DMS153 (cell line): ENCODE measurements around the gene ADGRB3.
A peak's percentile ranks its signal among the peaks of the same experiment; 100 is the strongest.

Source experiments
- DNase-seq: peaks from one replicate; lab custom pipeline; 2025; lab: John Stamatoyannopoulos, UW

ADGRB3 gene

GRCh38 chr6:69339163-69339550, 704.1 kb downstream of the ADGRB3 start:
- no peak for DNase-seq

- no peak for DNase-seq
Measured at GRCh38 chr6:69340196-69340595, 705.1 kb downstream of the ADGRB3 start.

GRCh38 chr6:69343851-69344250, 708.8 kb downstream of the ADGRB3 start:
- DNase-seq = no peak

- no peak for DNase-seq
Measured at GRCh38 chr6:69349771-69350170, 714.7 kb downstream of the ADGRB3 start.

GRCh38 chr6:69362209-69362608, 727.1 kb downstream of the ADGRB3 start:
- no peak for DNase-seq

GRCh38 chr6:69366831-69367230, 731.7 kb downstream of the ADGRB3 start:
- DNase-seq = no peak

- no peak for DNase-seq
Measured at GRCh38 chr6:69368613-69369012, 733.5 kb downstream of the ADGRB3 start.

GRCh38 chr6:69370763-69371162, 735.7 kb downstream of the ADGRB3 start:
- no peak for DNase-seq

- DNase-seq = no peak
Measured at GRCh38 chr6:69378326-69378725, 743.2 kb downstream of the ADGRB3 start.

GRCh38 chr6:69379518-69379917, 744.4 kb downstream of the ADGRB3 start:
- DNase-seq = no peak

GRCh38 chr6:69383627-69384026, 748.5 kb downstream of the ADGRB3 start:
- DNase-seq = no peak

GRCh38 chr6:69386426-69386825, 751.3 kb downstream of the ADGRB3 start:
- DNase-seq = no peak

- DNase-seq = no peak
Measured at GRCh38 chr6:69390125-69390524, 755.0 kb downstream of the ADGRB3 start.

GRCh38 chr6:69391106-69391505, 756.0 kb downstream of the ADGRB3 start:
- no peak for DNase-seq

- no peak for DNase-seq
Measured at GRCh38 chr6:69392745-69393144, 757.7 kb downstream of the ADGRB3 start.

- no peak for DNase-seq
Measured at GRCh38 chr6:69398311-69398710, 763.2 kb downstream of the ADGRB3 start.

- no peak for DNase-seq
Measured at GRCh38 chr6:69398729-69399128, 763.6 kb downstream of the ADGRB3 start.

- DNase-seq = no peak
Measured at GRCh38 chr6:69408886-69409285, 773.8 kb downstream of the ADGRB3 start.

- no peak for DNase-seq
Measured at GRCh38 chr6:69416776-69417175, 781.7 kb downstream of the ADGRB3 start.

- no peak for DNase-seq
Measured at GRCh38 chr6:69421269-69421668, 786.2 kb downstream of the ADGRB3 start.

- no peak for DNase-seq
Measured at GRCh38 chr6:69422020-69422419, 786.9 kb downstream of the ADGRB3 start.

GRCh38 chr6:69422475-69422874, 787.4 kb downstream of the ADGRB3 start:
- peak; percentile 40 for DNase-seq

- DNase-seq = no peak
Measured at GRCh38 chr6:69423785-69424184, 788.7 kb downstream of the ADGRB3 start.

GRCh38 chr6:69424581-69424980, 789.5 kb downstream of the ADGRB3 start:
- DNase-seq = no peak

- peak; percentile 56 for DNase-seq
Measured at GRCh38 chr6:69427882-69428281, 792.8 kb downstream of the ADGRB3 start.
